NCI-H146 (cell line): ENCODE data around the gene PDGFC.
"Not testable (repeated sequence)": the region's sequence is repeated elsewhere in the genome, so short reads cannot be mapped to it uniquely, and the experiment has no call there.

Experiments used
- DNase-seq: peaks from one replicate; lab custom pipeline; 2025; lab: John Stamatoyannopoulos, UW

Gene PDGFC

GRCh38 chr4:156950948-156951347 is 20.7 kb downstream of the PDGFC start:
- no peak for DNase-seq

DNA sequence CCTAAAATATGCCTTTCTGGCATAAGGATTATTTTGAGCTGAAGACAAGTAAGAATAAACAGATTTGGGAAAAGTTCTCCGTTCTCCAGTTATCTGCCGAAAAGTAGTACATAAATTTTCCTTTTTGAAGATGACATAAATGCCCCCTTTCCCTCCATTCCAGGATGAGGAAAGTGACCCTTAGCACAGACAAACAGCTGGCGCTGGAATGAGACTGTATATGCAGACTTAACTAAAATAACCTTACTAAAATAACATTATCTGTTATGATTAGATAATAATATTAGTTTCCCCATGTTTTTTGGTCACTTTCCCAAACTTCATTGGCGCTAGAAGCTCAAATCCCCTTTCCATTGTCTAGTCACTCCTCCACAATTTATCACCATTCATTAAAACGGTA is 21.5 kb downstream of the PDGFC start:
- no peak for DNase-seq

GRCh38 chr4:156949373-156949814 is 22.2 kb downstream of the PDGFC start:
- no peak for DNase-seq

GRCh38 chr4:156948738-156949137 is 22.9 kb downstream of the PDGFC start:
- DNase-seq = no peak

- no peak for DNase-seq
These were observed 23.5 kb downstream of the PDGFC start for GRCh38 chr4:156948133-156948532.

GRCh38 chr4:156946516-156947424 is 24.8 kb downstream of the PDGFC start:
- DNase-seq = peak; percentile 11

DNA sequence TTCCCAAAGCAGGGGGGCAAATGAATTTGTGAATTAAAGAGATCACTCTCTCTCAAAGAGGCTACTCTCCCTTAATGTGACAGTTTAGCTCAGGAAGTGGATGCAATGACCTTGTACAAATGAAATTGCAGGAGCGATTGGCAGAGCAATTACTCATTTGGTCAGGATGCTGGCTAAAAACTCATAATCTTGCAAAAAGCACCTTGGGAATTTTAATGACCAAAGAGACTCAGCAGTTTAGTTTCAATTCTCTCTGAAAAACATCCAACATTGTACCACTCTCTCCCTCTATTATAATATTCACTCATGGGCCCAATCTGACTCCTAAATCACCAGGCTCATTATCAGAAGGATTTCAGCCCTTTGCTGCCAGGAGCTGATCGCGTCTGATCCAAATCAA is 26.1 kb downstream of the PDGFC start:
- DNase-seq = no peak

GRCh38 chr4:156942991-156943390 is 28.6 kb downstream of the PDGFC start:
- DNase-seq = no peak

- DNase-seq = peak; percentile 90
These were observed 29.6 kb downstream of the PDGFC start for GRCh38 chr4:156941940-156942548.

DNA sequence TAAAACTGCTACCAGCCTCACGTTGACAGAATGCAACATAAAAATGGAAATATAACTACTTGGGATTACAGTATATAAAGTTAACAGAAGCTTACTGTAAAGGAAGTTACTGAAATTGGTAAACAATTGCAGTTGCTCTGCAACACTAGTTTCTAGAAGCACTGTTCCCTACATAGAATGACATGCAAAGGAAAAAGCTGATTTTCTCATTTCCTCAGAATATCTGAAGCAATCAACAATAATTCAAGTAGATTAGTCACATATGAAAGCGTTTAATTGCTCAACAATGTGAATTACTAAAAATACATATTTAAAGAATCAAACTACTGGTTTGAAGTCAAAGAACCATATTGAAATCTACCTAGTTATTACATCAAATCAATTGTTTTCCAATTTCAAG is 31.8 kb downstream of the PDGFC start:
- no peak for DNase-seq

GRCh38 chr4:156939139-156939538 is 32.5 kb downstream of the PDGFC start:
- no peak for DNase-seq

DNA sequence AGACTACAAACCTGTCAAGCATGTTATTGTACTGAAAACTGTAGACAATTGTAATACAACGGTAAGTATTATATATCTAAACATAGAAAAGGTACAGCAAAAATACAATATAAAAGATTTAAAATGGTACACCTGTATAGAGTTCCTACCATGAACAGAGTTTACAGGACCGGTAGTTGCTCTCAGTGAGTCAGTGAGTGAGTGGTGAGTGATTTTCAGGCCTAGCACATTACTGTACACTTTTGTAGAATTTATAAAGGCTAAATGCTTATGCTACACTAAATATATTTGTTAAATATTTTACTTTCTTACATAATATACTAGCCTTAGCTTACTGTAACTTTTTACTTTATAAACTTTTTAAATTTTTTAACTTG is 37.4 kb downstream of the PDGFC start:
- DNase-seq = no peak

DNA sequence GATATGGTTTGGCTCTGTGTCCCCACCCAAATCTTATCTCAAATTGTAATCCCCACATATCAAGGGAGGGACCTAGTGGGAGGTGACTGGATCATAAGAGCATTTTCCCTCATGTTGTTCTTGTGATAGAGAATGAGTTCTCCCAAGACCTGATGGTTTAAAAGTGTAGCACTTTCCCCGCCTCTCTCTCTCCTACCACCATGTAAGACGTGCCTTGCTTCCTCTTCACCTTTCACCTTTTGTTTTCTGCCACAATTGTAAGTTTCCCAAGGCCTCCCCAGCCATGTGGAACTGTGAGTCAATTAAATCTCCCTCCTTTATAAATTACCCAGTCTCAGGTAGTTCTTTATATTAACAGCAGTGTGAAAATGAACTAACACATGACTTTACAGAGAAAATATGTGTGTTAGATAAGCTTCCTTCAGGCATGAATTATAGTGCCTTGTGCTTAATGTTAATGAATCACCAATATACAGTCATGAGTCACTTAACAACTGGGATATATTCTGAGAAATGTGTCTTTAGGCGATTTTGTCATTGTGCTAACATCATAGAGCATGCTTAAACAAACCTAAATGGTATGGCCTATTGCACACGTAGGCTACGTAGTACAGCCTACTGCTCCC is 37.9 kb downstream of the PDGFC start:
- DNase-seq = no peak

DNA sequence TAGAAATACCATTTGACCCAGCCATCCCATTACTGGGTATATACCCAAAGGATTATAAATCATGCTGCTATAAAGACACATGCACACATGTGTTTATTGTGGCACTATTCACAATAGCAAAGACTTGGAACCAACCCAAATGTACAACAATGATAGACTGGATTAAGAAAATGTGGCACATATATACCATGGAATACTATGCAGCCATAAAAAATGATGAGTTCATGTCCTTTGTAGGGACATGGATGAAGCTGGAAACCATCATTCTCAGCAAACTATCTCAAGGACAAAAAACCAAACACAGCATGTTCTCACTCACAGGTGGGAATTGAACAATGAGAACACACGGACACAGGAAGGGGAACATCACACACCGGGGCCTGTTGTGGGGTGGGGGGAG is 39.2 kb downstream of the PDGFC start:
- DNase-seq = not testable (repeated sequence)

- DNase-seq = no peak
These were observed 40.3 kb downstream of the PDGFC start for GRCh38 chr4:156931267-156931666.

GRCh38 chr4:156929386-156930105 is 42.1 kb downstream of the PDGFC start:
- no peak for DNase-seq

- DNase-seq = no peak
These were observed 46.8 kb downstream of the PDGFC start for GRCh38 chr4:156924774-156925315.

- DNase-seq = no peak
These were observed 48.1 kb downstream of the PDGFC start for GRCh38 chr4:156923525-156923924.

DNA sequence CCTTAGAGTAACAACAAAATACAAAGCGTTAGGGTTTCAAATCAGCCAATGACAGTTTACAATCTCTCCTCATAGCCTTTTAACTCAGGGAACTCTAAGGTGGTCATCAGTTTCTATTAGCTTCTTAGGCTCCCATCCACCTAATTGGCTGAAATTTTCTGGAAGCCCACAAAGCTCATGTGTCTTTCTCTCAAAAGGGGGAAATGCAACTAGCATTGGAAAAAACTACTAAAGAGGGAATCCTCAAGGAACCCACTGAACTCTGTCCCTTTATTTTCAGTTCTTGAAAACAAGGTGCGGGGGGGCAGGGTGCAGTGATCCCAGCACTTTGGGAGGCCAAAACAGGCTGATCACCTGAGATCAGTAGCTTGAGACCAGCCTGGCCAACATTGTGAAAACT is 56.4 kb downstream of the PDGFC start:
- DNase-seq = no peak

- DNase-seq = no peak
These were observed 58.4 kb downstream of the PDGFC start for GRCh38 chr4:156913234-156913633.

DNA sequence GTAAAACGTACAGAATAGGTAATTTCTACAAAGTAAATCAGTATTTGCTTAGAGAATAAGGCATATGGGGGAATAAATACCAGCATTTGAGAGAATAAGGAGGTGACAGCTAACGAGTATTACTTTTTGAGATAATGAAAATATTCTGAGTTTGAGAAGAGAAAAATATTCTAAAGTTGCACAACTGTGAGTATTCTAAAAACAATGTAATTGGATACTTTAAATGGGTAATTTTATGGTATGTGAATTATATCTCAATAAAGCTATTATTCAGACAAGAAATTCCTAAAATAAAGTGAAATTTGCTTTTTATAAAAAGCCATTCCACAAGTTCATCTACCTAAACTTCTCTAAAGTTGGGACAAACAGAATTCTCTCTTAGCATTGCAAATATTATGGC is 62.6 kb downstream of the PDGFC start:
- DNase-seq = no peak

- DNase-seq = no peak
These were observed 65.3 kb downstream of the PDGFC start for GRCh38 chr4:156906325-156906724.
